ENCODE measurements around the gene TMC7.

- no peak for TF ChIP-seq EZH2 (IDR thresholded peaks at IDR 0.05)
- TF ChIP-seq YY1 (IDR thresholded peaks at IDR 0.05; ENCODE audit: extremely low read depth, insufficient replicate concordance, low read depth, low read length), result no peak
- TF ChIP-seq EZH2phosphoT487 (IDR thresholded peaks at IDR 0.05; ENCODE audit: borderline replicate concordance), result no peak
- no peak for TF ChIP-seq MAX (IDR thresholded peaks at IDR 0.05)
- TF ChIP-seq CTCF (IDR thresholded peaks at IDR 0.05 in 2 of 3, conservative IDR thresholded peaks at IDR 0.05 in 1 of 3; ENCODE audit: borderline replicate concordance in 1 of 3, insufficient read depth in 1 of 3, low read depth in 2 of 3, low read length in 2 of 3), result no peak
- no peak for TF ChIP-seq EGR1 (IDR thresholded peaks at IDR 0.05; ENCODE audit: low read depth)
- no peak for TF ChIP-seq ZNF274 (IDR thresholded peaks at IDR 0.05; ENCODE audit: low read depth, low read length)
- no peak for TF ChIP-seq ELF1 (IDR thresholded peaks at IDR 0.05; ENCODE audit: borderline replicate concordance, low read depth)
- TF ChIP-seq POLR2AphosphoS5 (IDR thresholded peaks at IDR 0.05; ENCODE audit: low read depth, low read length), result no peak
- no peak for TF ChIP-seq POLR2A (IDR thresholded peaks at IDR 0.05; ENCODE audit: borderline replicate concordance, extremely low read depth, insufficient read depth, insufficient read length)
- TF ChIP-seq RAD21 (IDR thresholded peaks at IDR 0.05; ENCODE audit: low read depth), result no peak
- TF ChIP-seq SRF (IDR thresholded peaks at IDR 0.05; ENCODE audit: low read depth), result no peak
- no peak for TF ChIP-seq REST (IDR thresholded peaks at IDR 0.05; ENCODE audit: low read depth)
Measured at GRCh38 chr16:18975109-18975508, 8.6 kb upstream of the TMC7 start.
